ENCODE data around the gene MDN1. TPM values are rescaled to one million over a fixed set of nuclear protein-coding genes. Genes with fewer than 3 reads are reported as not detected.

The MDN1 gene
- total and polyA plus RNA-seq, 2 of the 13 experiments (the other 11 are each of a cell fraction or from before 2014, with no cell fraction given): 18.8 to 52.9 TPM

DNA sequence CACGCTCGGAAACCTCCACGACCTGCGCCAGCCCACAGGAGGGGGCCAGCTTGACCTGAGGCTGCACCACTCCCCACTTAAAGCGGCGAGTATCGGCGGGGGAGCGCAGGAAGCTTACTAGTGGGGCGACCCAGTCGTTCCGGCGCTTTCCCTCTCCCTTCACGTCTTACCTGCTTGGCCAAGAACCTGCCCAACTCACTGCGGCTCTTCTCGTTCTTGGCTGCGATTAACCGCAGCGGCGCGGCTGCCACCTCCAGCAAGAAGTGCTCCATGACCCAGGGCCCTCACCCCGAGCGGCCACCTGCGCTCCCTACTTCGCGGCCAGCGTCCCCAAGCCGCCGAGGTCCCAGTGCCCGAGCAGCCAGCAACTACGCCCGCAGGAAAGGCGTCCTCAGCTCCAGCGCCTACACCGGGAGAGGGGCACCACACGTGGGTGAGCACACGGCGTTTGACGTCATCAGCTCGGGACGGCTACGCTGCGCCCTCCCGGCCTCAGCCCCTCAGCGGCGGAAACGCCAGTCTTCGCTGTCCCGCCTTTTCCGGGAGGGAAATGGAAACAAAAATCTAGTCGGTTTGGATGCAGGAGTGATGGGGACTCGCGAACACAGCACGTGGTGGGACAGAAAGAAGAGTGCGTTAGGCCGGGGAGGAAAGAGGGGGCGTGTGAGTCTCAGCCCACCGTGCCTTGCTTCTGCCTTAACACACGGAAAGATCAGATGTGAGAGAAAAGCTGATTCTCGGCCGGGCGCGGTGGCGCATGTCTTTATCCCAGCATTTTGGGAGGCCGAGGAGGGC lies at the start of gene MDN1 (continued):
- TF ChIP-seq IRF2 (CRISPR knock-in tag; IDR thresholded peaks at IDR 0.05) (peak; percentile 94), KMT2B (CRISPR knock-in tag; IDR thresholded peaks at IDR 0.05) (peak; percentile 98), ZNF10 (CRISPR knock-in tag; IDR thresholded peaks at IDR 0.05; ENCODE audit: borderline replicate concordance, low read depth) (no peak), REXO4 (CRISPR knock-in tag; IDR thresholded peaks at IDR 0.05; ENCODE audit: borderline replicate concordance) (no peak), POLR2AphosphoS5 (IDR thresholded peaks at IDR 0.05; ENCODE audit: low read depth, low read length) (peak; percentile 91), POLR2AphosphoS2 (IDR thresholded peaks at IDR 0.05; ENCODE audit: low read depth, low read length) (no peak), ZNF790 (CRISPR knock-in tag; IDR thresholded peaks at IDR 0.05; ENCODE audit: borderline replicate concordance) (peak; percentile 70; the same call in 1 of the 2 replicates), SMARCE1 (IDR thresholded peaks at IDR 0.05; ENCODE audit: borderline replicate concordance) (no peak), PHF8 (CRISPR knock-in tag; IDR thresholded peaks at IDR 0.05) (peak; percentile 88), CREM (IDR thresholded peaks at IDR 0.05) (peak; percentile 98), CREM (CRISPR knock-in tag; IDR thresholded peaks at IDR 0.05) (peak; percentile 80; the same call in 1 of the 2 replicates), PRMT3 (CRISPR knock-in tag; IDR thresholded peaks at IDR 0.05; ENCODE audit: borderline replicate concordance, low read depth) (no peak; the same call in 1 of the 2 replicates), AKAP8 (CRISPR knock-in tag; IDR thresholded peaks at IDR 0.05) (no peak), TAF15 (IDR thresholded peaks at IDR 0.05; ENCODE audit: low read depth, low read length, poor library complexity, severe bottlenecking) (no peak), RELA (CRISPR knock-in tag; IDR thresholded peaks at IDR 0.05) (no peak)
- TF ChIP-seq, protein P1, sequence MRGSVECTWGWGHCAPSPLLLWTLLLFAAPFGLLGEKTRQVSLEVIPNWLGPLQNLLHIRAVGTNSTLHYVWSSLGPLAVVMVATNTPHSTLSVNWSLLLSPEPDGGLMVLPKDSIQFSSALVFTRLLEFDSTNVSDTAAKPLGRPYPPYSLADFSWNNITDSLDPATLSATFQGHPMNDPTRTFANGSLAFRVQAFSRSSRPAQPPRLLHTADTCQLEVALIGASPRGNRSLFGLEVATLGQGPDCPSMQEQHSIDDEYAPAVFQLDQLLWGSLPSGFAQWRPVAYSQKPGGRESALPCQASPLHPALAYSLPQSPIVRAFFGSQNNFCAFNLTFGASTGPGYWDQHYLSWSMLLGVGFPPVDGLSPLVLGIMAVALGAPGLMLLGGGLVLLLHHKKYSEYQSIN (CRISPR knock-in tag; IDR thresholded peaks at IDR 0.05; ENCODE audit: borderline replicate concordance): no peak
- TF ChIP-seq, protein P2, sequence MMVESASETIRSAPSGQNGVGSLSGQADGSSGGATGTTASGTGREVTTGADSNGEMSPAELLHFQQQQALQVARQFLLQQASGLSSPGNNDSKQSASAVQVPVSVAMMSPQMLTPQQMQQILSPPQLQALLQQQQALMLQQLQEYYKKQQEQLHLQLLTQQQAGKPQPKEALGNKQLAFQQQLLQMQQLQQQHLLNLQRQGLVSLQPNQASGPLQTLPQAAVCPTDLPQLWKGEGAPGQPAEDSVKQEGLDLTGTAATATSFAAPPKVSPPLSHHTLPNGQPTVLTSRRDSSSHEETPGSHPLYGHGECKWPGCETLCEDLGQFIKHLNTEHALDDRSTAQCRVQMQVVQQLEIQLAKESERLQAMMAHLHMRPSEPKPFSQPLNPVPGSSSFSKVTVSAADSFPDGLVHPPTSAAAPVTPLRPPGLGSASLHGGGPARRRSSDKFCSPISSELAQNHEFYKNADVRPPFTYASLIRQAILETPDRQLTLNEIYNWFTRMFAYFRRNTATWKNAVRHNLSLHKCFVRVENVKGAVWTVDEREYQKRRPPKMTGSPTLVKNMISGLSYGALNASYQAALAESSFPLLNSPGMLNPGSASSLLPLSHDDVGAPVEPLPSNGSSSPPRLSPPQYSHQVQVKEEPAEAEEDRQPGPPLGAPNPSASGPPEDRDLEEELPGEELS (CRISPR knock-in tag; IDR thresholded peaks at IDR 0.05): peak; percentile 27; the same call in 1 of the 2 replicates
- TF ChIP-seq, protein P3, sequence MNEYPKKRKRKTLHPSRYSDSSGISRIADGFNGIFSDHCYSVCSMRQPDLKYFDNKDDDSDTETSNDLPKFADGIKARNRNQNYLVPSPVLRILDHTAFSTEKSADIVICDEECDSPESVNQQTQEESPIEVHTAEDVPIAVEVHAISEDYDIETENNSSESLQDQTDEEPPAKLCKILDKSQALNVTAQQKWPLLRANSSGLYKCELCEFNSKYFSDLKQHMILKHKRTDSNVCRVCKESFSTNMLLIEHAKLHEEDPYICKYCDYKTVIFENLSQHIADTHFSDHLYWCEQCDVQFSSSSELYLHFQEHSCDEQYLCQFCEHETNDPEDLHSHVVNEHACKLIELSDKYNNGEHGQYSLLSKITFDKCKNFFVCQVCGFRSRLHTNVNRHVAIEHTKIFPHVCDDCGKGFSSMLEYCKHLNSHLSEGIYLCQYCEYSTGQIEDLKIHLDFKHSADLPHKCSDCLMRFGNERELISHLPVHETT (CRISPR knock-in tag; conservative IDR thresholded peaks at IDR 0.05): peak; percentile 75; the same call in 1 of the 2 replicates
- TF ChIP-seq, protein P4, sequence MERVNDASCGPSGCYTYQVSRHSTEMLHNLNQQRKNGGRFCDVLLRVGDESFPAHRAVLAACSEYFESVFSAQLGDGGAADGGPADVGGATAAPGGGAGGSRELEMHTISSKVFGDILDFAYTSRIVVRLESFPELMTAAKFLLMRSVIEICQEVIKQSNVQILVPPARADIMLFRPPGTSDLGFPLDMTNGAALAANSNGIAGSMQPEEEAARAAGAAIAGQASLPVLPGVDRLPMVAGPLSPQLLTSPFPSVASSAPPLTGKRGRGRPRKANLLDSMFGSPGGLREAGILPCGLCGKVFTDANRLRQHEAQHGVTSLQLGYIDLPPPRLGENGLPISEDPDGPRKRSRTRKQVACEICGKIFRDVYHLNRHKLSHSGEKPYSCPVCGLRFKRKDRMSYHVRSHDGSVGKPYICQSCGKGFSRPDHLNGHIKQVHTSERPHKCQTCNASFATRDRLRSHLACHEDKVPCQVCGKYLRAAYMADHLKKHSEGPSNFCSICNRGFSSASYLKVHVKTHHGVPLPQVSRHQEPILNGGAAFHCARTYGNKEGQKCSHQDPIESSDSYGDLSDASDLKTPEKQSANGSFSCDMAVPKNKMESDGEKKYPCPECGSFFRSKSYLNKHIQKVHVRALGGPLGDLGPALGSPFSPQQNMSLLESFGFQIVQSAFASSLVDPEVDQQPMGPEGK (CRISPR knock-in tag; IDR thresholded peaks at IDR 0.05): peak; percentile 70
- TF ChIP-seq, protein P5, sequence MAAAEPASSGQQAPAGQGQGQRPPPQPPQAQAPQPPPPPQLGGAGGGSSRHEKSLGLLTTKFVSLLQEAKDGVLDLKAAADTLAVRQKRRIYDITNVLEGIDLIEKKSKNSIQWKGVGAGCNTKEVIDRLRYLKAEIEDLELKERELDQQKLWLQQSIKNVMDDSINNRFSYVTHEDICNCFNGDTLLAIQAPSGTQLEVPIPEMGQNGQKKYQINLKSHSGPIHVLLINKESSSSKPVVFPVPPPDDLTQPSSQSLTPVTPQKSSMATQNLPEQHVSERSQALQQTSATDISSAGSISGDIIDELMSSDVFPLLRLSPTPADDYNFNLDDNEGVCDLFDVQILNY (CRISPR knock-in tag; conservative IDR thresholded peaks at IDR 0.05): peak; percentile 14; the same call in 1 of the 2 replicates
- TF ChIP-seq, protein P6, sequence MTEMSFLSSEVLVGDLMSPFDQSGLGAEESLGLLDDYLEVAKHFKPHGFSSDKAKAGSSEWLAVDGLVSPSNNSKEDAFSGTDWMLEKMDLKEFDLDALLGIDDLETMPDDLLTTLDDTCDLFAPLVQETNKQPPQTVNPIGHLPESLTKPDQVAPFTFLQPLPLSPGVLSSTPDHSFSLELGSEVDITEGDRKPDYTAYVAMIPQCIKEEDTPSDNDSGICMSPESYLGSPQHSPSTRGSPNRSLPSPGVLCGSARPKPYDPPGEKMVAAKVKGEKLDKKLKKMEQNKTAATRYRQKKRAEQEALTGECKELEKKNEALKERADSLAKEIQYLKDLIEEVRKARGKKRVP (CRISPR knock-in tag; IDR thresholded peaks at IDR 0.05): no peak

Measured in HepG2 (cell line).